Right renal pelvis (tissue), 4 donors: ENCODE results near the gene CCDC24. TPM values are rescaled to one million over a fixed set of nuclear protein-coding genes. Genes with fewer than 3 reads are reported as not detected.

Experiments
- DNase-seq, 4 donors: peaks; one replicate each; pipeline ENCODE4 v3.0.0-alpha.2; 2013; ENCODE audit warnings: low read depth in 4 of 4, low spot score in 3 of 4, missing footprints in 1 of 4
- polyA plus RNA-seq, 4 donors: library from polyadenylated mRNA; unstranded; fragments of 120-200 nt; gene quantifications; one replicate each; pipeline ENCODE4 v1.2.1, GENCODE V29; 2013; ENCODE audit not compliant: insufficient read length in 4 of 4

Gene CCDC24
- polyA plus RNA-seq, 4 donors = 16.3 to 22.6 (median 20.5) TPM

DNA sequence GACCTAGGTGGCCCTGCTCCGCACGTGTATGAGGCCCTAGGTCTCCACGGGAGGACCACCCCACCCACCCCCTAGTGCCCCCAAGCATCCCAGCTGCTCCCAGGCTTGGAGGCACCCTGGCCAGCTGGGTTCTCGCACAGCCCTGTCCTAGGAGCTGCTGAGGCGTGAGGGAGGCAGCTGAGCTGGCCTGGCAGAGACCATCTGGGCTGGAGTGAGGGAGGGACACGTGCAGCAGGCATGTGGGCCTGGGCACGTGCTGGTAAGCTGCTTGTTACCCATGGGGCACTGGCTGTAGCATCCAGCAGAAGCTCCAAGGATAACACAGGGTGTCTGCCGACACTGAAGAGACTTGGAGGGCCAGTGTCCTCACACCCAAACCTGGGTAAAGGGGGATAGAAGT is 29.8 kb downstream of the CCDC24 start:
- no peak for DNase-seq

DNA sequence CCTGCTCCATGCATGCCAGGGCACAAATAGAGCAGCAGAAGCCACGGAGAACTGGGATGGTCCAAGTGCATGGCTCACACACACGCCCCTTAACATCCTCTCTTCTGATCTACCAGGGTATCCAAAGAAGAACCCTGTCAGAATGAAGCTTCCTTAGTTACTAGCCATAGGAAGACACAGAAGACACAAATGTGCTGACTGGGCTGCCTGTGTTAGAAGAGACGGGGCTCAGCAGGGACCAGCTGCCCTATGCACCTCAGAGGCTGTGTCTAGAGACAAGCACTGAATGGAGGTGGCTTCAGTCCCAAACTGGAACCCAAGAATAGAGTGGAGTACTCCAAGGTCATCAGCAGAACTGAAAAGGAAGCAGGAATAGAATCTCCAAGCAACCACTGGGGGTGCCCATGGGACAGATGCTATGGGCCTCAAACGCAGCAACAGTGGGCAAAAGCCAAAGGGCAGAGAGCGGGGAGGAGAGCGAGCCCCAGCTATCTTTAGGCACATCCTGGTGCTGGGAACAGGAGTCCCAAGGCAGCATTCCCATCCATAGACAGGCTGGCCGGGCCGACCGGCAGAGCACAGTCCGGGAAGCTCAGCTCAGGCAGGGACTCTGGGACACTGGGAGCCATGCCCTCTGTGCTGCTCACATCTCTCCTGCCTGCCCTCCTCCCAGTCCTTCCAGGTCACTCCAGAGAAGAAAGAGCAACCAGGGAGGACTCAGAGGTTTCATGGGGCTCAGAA is 30.4 kb downstream of the CCDC24 start:
- no peak for DNase-seq

- DNase-seq = no peak
These were observed 32.9 kb downstream of the CCDC24 start for GRCh38 chr1:44024031-44024902.

DNA sequence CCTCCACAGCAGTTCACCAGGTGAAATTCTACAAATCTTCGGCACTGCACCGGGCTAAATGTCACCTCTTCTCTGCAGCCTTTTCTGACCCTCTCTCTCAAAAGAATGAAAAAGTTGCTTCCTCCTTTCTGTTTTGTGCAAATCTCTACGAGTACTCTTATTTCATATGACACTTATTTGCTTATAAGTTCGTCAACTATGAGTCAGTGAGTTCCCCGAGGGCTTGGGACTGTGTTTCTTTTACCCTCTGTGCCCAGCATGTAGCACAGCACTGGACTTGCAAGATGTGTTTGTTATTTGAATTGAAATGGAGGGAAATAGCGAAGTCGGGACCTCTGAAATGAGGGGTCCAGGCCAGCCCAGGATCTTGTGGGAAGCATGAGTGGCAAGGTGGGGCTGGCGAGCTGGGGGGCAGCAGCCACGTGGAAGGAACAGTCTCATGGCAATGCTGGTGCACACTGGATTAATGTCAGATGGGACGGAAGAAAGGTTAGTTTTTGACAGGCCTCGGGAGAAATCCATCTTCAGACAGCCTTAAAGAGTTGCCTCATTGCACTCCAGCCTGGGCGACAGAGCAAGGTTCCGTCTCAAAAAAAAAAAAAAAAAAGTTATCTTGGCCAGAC is 33.6 kb downstream of the CCDC24 start:
- DNase-seq = no peak

- no peak for DNase-seq
These were observed 34.4 kb downstream of the CCDC24 start for GRCh38 chr1:44025816-44026215.

DNA sequence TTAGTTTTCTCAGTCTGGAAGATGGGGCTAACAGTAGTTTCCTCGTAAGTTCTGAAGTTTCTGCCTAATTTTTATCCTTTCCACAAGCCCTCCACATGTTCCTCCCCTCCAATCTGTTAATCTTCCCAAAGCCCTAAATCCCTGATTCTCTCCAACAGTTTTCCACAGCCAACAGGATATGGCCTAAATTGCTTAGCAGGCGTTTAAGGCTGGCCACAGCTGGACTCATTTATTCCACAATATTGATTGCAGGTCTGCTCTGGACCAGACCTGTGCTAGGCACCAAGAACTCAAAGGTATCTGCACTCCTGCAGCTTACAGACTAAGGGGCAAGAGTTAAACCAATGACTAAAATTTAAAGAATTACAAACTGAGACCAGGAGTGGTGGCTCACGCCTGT is 35.9 kb downstream of the CCDC24 start:
- DNase-seq = no peak

DNA sequence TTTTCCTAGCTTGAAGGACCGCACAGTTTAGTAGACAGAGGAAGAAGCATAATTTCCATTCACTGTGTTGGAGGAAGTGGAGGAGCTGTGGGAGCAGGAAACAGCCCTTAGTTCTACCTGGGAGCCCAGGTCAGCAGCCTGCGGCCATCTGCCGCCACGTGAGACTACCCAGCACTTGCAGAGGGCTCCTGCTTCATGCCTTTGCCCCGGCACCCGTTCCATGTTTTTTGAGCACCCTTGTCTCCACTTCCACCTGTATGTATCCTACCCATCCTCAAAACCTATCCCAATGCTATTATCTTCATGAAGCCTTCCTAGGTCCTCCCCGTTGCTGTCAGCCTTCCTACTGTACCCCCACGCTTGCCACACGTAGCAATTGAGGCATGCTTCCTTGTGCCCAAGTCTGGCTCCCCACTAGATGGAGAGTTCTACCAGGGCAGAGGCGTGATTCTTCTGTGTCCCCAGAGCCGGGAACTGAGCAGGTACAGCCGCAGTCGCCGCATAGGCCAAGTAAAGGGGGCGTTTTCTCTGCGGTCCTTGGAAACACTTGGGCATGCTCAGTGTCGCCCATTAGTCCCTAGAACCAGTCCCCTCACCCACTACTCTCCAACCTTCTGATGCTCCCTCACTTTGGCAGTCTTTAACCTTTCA is 38.0 kb downstream of the CCDC24 start:
- DNase-seq = peak in 1 of 4 donors; percentile 22

GRCh38 chr1:44029911-44030604 is 38.7 kb downstream of the CCDC24 start:
- peak; percentile 74 to 80 (median 75) for DNase-seq

- peak in 1 of 4 donors; percentile 32 for DNase-seq
These were observed 39.3 kb downstream of the CCDC24 start for GRCh38 chr1:44030605-44031251.

- peak; percentile 40 to 61 (median 53) for DNase-seq
These were observed 40.1 kb downstream of the CCDC24 start, which contains the start of gene SLC6A9 for GRCh38 chr1:44031252-44032169. Gene SLC6A9 (minus strand): TSS chr1:44031462. CDS start chr1:44024277, 7,185 bp downstream.

DNA sequence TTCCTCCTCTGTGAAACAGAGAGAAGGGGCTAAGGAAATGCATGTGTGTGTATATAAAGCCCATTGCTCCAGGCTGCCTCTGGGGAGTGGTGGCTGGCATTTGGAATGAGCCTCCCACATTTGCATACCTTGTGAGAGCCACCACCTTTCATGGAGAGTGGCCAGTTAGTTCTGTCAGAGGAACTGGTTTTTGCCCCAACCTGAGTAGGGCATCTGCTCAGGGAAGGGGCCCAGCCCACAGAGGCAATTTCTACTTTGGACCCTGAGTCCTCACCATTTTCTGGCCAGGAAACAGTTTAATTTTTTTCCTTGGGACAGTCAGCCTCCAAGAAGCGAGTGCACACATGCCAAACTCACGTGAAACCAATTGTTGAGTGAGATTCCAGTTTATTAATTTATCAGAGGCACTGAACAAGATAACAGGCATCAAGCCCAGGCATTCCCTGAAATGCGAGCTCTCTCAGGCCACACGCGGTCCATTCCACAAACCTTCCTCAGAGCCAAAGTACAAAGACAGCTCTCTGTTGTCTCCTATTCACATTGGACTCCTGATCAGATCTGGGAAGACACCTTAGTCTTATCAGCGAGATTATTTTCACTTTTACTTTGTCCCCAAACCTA is 40.9 kb downstream of the CCDC24 start:
- DNase-seq = no peak

- DNase-seq = no peak
These were observed 41.7 kb downstream of the CCDC24 start for GRCh38 chr1:44033041-44033575.

DNA sequence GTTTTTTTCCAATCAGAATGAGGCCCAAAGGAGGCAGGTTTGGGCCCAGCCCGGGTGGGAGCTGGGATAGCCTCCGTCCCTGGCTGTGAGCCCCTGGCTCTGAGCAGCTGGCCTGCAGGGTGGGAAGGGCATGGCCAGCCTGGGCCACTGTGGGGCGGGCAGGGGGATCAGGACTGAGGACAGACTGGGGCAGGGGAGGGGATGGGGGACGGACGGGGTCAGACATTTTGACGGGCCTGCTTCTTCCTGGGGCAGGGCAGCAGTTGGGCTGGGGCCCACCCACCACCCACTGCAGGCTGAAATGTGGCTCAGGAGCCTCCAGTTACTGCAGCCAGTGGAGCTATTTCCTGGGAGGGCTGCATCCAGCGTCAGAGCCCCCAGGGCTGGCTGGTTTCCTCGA is 42.4 kb downstream of the CCDC24 start:
- DNase-seq = no peak

DNA sequence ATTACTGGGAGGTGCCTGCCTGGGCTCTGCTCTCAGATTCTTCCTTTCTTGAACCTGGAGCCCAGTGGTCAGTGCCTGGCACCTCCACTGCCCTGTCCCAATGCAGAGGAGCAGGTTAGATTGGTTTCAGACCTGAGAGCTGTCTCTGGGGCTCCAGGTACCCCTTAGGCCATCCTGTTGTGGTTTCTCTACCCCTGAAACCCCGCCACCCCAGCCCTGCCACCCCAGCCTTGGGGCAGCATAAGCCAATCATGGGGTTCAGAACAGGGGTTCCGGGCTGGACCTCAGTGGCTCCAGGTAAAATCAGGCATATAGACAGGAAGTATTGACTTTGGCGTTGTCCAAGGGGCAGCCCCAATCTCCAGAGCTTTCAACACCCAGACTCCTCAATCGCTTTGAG is 43.0 kb downstream of the CCDC24 start:
- no peak for DNase-seq

- DNase-seq = no peak
These were observed 43.7 kb downstream of the CCDC24 start for GRCh38 chr1:44034976-44035716.

- DNase-seq = no peak
These were observed 44.5 kb downstream of the CCDC24 start for GRCh38 chr1:44035726-44036408.
